GM12878 (cell line): ENCODE measurements around the gene NID1. TPM values are rescaled to one million over a fixed set of nuclear protein-coding genes. Genes with fewer than 3 reads are reported as not detected.

ENCODE experiments used
- ATAC-seq: fragments of 200-7000 bp; cut with Tn5 transposase; 3 replicates; pipeline ENCODE4 v1.9.1; 2020; ENCODE audit warnings: mild to moderate bottlenecking, moderate library complexity
- BruUV-seq: library from RNA; stranded (reverse); fragments of 400-500 nt; replicated peaks from 2 replicates; lab custom pipeline; 2021; lab: Mats Ljungman, UMichigan
- CTCF ChIA-PET: fragments of 300-600 bp; sonication (Branson Sonifier 250); formaldehyde crosslinking; extraction: SDS; loops from one replicate; lab custom pipeline; 2021; ENCODE audit warnings: inconsistent platforms; lab: Yijun Ruan, JAX
- POLR2A ChIA-PET: fragments of 350-600 bp; formaldehyde crosslinking; extraction: SDS; loops from one replicate; lab custom pipeline; 2021; ENCODE audit warnings: inconsistent platforms; lab: Charles Lee
- RAD21 ChIA-PET: fragments of 300-600 bp; sonication (Branson Sonifier 250); formaldehyde crosslinking; loops from one replicate; lab custom pipeline; 2023; ENCODE audit warnings: antibody characterized with exemption; ENCODE audit not compliant: unreplicated experiment; lab: Charles Lee
- SMC1A ChIA-PET: fragments of 300-600 bp; sonication (Branson Sonifier 250); formaldehyde crosslinking; loops from one replicate; lab custom pipeline; 2023; ENCODE audit not compliant: unreplicated experiment, uncharacterized antibody; lab: Charles Lee
- DNase-seq: peaks from one replicate; pipeline ENCODE4 v3.0.0-alpha.2; 2011; ENCODE audit warnings: low read depth, low spot score
- FAIRE-seq: peaks from 3 replicates; lab custom pipeline; 2011; peaks lifted over from hg19 to GRCh38; lab: Jason Lieb, UNC
- H2AFZ ChIP-seq: 2 replicates; pipeline ENCODE4 v1.6.0; 2011; ENCODE audit warnings: low read depth, low read length, control low read depth; ENCODE audit not compliant: control insufficient read depth
- H3K27ac ChIP-seq: 2 replicates; pipeline ENCODE4 v1.5.1; 2011; ENCODE audit warnings: control low read depth; ENCODE audit not compliant: control insufficient read depth, insufficient read depth
- H3K27me3 ChIP-seq, 2 experiments: replicated peaks in 1 of 2; 2 replicates each; pipeline versions ENCODE4 v1.6.0 to v1.6.1; 2011; ENCODE audit warnings: low read length in 1 of 2; ENCODE audit not compliant: control insufficient read depth in 2 of 2, insufficient read depth in 2 of 2
- H3K36me3 ChIP-seq, 2 experiments: 2 replicates each; pipeline ENCODE4 v1.5.1; 2011; ENCODE audit warnings: low read length in 1 of 2; ENCODE audit not compliant: control insufficient read depth in 2 of 2, insufficient read depth in 2 of 2
- H3K4me1 ChIP-seq: 2 replicates; pipeline ENCODE4 v1.6.1; 2011; ENCODE audit warnings: mild to moderate bottlenecking, low read length, moderate library complexity, mixed read lengths; ENCODE audit not compliant: control insufficient read depth, insufficient read depth
- H3K4me2 ChIP-seq: 2 replicates; pipeline ENCODE4 v1.6.0; 2011; ENCODE audit warnings: control low read depth; ENCODE audit not compliant: control insufficient read depth, insufficient read depth
- H3K4me3 ChIP-seq: fragments of 200-600 bp; sonication (generic); 2 replicates; pipeline ENCODE4 v1.5.1; 2016
- H3K79me2 ChIP-seq: 2 replicates; pipeline ENCODE4 v1.6.0; 2011; ENCODE audit warnings: low read length; ENCODE audit not compliant: control insufficient read depth, insufficient read depth
- H3K9ac ChIP-seq: 2 replicates; pipeline ENCODE4 v1.8.0; 2011; ENCODE audit warnings: low read length, control low read depth, mixed read lengths; ENCODE audit not compliant: control insufficient read depth, insufficient read depth
- H3K9me3 ChIP-seq: replicated peaks from 3 replicates; pipeline ENCODE4 v1.5.1; 2011; ENCODE audit warnings: mild to moderate bottlenecking, low read length; ENCODE audit not compliant: control insufficient read depth, insufficient read depth
- H4K20me1 ChIP-seq: 2 replicates; pipeline ENCODE4 v1.6.0; 2011; ENCODE audit not compliant: control insufficient read depth, insufficient read depth
- GATAD2B ChIP-seq: fragments of 450-650 bp; conservative IDR thresholded peaks from 2 replicates; pipeline ENCODE4 v1.6.1; 2017; ENCODE audit warnings: low read depth, mild to moderate bottlenecking, moderate library complexity
- IKZF1 ChIP-seq: fragments of 450-650 bp; conservative IDR thresholded peaks from 2 replicates; pipeline ENCODE4 v1.6.1; 2017; ENCODE audit warnings: antibody characterized with exemption, mild to moderate bottlenecking
- JUNB ChIP-seq: IDR thresholded peaks from 2 replicates; pipeline ENCODE4 v1.6.1; 2016; ENCODE audit warnings: antibody characterized with exemption, mild to moderate bottlenecking
- TCF3 ChIP-seq: IDR thresholded peaks from 2 replicates; pipeline ENCODE4 v1.6.1; 2012; ENCODE audit warnings: low read depth, mild to moderate bottlenecking, low read length, borderline replicate concordance; ENCODE audit not compliant: insufficient read depth
- ZNF384 ChIP-seq: IDR thresholded peaks from 2 replicates; pipeline ENCODE4 v1.6.1; 2012; ENCODE audit warnings: low read depth, mild to moderate bottlenecking, low read length, improper control_type of control experiment, borderline replicate concordance
- ZNF622 ChIP-seq: fragments of 450-650 bp; IDR thresholded peaks from 2 replicates; pipeline ENCODE4 v1.6.1; 2017; ENCODE audit warnings: mild to moderate bottlenecking, inconsistent platforms
- in situ Hi-C: fragments of 300-500 bp; cut with MboI; formaldehyde crosslinking; loops from 9 replicates; pipeline ENCODE4 v1.14.3; 2018; ENCODE audit warnings: mixed read lengths
- intact Hi-C: fragments of 100-400 bp; cut with micrococcal nuclease; formaldehyde crosslinking; loops from one replicate; pipeline ENCODE4 v1.14.2; 2022; ENCODE audit not compliant: unreplicated experiment
- polyA plus RNA-seq, 11 experiments: library from polyadenylated mRNA; depleted of rRNA in 4 of 11; unstranded in 6 of 11; stranded (reverse) in 5 of 11; fragments of >200 nt; fragmentation: Nextera tagmentation in 4 of 11; fragmentation: Illumina TruSeq in 1 of 11; extraction: Ambion mirVana in 4 of 11; extraction: Trizol in 1 of 11; gene quantifications; 1 replicate in 1 of 11; 2 replicates in 10 of 11; pipeline versions ENCODE4 v1.2.1 to v1.2.3, GENCODE V29; 2011 to 2016; ENCODE audit warnings: inconsistent platforms in 2 of 11, missing spikeins in 2 of 11, low read depth in 1 of 11
- total RNA-seq, 4 experiments: library from RNA; depleted of rRNA in 3 of 4; stranded (reverse); fragments of >200 nt in 3 of 4; fragmentation: Illumina TruSeq in 1 of 4; extraction: Trizol in 1 of 4; gene quantifications; 2 replicates each; pipeline versions ENCODE4 v1.2.1 to v1.2.3, GENCODE V29; 2013 to 2021
- TF ChIP-seq, protein P1 (sequence below): IDR thresholded peaks from 2 replicates; pipeline ENCODE4 v1.6.1; 2012; ENCODE audit warnings: mild to moderate bottlenecking, low read depth, low read length

NID1 gene
- total and polyA plus RNA-seq, 10 of the 15 experiments (the other 5 are each of a cell fraction or from before 2014, with no cell fraction given), result 4.2 to 25.7 (median 11.3) TPM

GRCh38 chr1:236070753-236071152, 5.9 kb upstream of the NID1 start:
- ChIA-PET CTCF (interaction anchor here (0.7 kb wide), 1 partner anchor 21 kb away, joined by 3 read pairs; no protein-coding TSS in a partner anchor), POLR2A (no interaction called here), SMC1A (no interaction called here), RAD21 (no interaction called here)
- H3K27me3 ChIP-seq, result no peaks in the 10 kb centered on the region
- no peak overlapping the region for H3K4me2 ChIP-seq
- in situ Hi-C loops (no loop called here), intact Hi-C loops (no loop called here)
- no peak for ATAC-seq
- no peak overlapping the region for H3K9ac ChIP-seq
- no peak for FAIRE-seq
- no peaks in the 10 kb centered on the region for H3K36me3 ChIP-seq
- DNase-seq, result no peak
- H2AFZ ChIP-seq, result no peak overlapping the region
- no peaks in the 10 kb centered on the region for H3K79me2 ChIP-seq
- H3K4me1 ChIP-seq, result peaks cover 12% of the 10 kb centered on the region
- no peaks in the 10 kb centered on the region; the same call in 2 of the 3 replicates for H3K9me3 ChIP-seq
- TF ChIP-seq ZNF622 (no peak), TCF3 (no peak), GATAD2B (no peak), ZNF384 (no peak), JUNB (no peak), IKZF1 (no peak)
- TF ChIP-seq, protein P1, sequence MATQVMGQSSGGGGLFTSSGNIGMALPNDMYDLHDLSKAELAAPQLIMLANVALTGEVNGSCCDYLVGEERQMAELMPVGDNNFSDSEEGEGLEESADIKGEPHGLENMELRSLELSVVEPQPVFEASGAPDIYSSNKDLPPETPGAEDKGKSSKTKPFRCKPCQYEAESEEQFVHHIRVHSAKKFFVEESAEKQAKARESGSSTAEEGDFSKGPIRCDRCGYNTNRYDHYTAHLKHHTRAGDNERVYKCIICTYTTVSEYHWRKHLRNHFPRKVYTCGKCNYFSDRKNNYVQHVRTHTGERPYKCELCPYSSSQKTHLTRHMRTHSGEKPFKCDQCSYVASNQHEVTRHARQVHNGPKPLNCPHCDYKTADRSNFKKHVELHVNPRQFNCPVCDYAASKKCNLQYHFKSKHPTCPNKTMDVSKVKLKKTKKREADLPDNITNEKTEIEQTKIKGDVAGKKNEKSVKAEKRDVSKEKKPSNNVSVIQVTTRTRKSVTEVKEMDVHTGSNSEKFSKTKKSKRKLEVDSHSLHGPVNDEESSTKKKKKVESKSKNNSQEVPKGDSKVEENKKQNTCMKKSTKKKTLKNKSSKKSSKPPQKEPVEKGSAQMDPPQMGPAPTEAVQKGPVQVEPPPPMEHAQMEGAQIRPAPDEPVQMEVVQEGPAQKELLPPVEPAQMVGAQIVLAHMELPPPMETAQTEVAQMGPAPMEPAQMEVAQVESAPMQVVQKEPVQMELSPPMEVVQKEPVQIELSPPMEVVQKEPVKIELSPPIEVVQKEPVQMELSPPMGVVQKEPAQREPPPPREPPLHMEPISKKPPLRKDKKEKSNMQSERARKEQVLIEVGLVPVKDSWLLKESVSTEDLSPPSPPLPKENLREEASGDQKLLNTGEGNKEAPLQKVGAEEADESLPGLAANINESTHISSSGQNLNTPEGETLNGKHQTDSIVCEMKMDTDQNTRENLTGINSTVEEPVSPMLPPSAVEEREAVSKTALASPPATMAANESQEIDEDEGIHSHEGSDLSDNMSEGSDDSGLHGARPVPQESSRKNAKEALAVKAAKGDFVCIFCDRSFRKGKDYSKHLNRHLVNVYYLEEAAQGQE, result no peak
- no peak overlapping the region for H3K27ac ChIP-seq
- H4K20me1 ChIP-seq, result no peaks in the 10 kb centered on the region
- no TSS peak for BruUV-seq
- no peak overlapping the region for H3K4me3 ChIP-seq
